ENCODE results near the gene POLDIP2. TPM values are rescaled to one million over a fixed set of nuclear protein-coding genes. Genes with fewer than 3 reads are reported as not detected.

The POLDIP2 gene
- total and polyA plus RNA-seq, 2 of the 4 experiments (the other 2 are of a cell fraction) = 66.7 to 77.8 TPM

GRCh38 chr17:28363776-28364650, 6.7 kb upstream of the POLDIP2 start:
- TF ChIP-seq, protein P1, sequence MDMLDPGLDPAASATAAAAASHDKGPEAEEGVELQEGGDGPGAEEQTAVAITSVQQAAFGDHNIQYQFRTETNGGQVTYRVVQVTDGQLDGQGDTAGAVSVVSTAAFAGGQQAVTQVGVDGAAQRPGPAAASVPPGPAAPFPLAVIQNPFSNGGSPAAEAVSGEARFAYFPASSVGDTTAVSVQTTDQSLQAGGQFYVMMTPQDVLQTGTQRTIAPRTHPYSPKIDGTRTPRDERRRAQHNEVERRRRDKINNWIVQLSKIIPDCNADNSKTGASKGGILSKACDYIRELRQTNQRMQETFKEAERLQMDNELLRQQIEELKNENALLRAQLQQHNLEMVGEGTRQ (IDR thresholded peaks at IDR 0.05; ENCODE audit: low read depth, low read length) = no peak
- TF ChIP-seq CEBPB (IDR thresholded peaks at IDR 0.05; ENCODE audit: low read depth, low read length) (no peak), FOS (IDR thresholded peaks at IDR 0.05; ENCODE audit: low read depth, low read length) (no peak), RAD21 (IDR thresholded peaks at IDR 0.05; ENCODE audit: low read length) (no peak), RFX5 (IDR thresholded peaks at IDR 0.05; ENCODE audit: low read depth, low read length) (no peak), MAFK (IDR thresholded peaks at IDR 0.05; ENCODE audit: low read depth, low read length) (no peak), RCOR1 (IDR thresholded peaks at IDR 0.05; ENCODE audit: insufficient replicate concordance, low read length) (no peak)
- TF ChIP-seq, protein P2, sequence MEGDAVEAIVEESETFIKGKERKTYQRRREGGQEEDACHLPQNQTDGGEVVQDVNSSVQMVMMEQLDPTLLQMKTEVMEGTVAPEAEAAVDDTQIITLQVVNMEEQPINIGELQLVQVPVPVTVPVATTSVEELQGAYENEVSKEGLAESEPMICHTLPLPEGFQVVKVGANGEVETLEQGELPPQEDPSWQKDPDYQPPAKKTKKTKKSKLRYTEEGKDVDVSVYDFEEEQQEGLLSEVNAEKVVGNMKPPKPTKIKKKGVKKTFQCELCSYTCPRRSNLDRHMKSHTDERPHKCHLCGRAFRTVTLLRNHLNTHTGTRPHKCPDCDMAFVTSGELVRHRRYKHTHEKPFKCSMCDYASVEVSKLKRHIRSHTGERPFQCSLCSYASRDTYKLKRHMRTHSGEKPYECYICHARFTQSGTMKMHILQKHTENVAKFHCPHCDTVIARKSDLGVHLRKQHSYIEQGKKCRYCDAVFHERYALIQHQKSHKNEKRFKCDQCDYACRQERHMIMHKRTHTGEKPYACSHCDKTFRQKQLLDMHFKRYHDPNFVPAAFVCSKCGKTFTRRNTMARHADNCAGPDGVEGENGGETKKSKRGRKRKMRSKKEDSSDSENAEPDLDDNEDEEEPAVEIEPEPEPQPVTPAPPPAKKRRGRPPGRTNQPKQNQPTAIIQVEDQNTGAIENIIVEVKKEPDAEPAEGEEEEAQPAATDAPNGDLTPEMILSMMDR (conservative IDR thresholded peaks at IDR 0.05; ENCODE audit: low read depth, low read length) = no peak
- no peak overlapping the region for H4K91ac ChIP-seq (ENCODE audit: insufficient read depth, low read depth, low read length)
- no peak overlapping the region for H3K14ac ChIP-seq (replicated peaks; ENCODE audit: low read depth, low read length)
- no peaks in the 10 kb centered on the region for H3K9me3 ChIP-seq (ENCODE audit: control insufficient read depth, insufficient read depth, low read length)
- dilution Hi-C loops (cut with HindIII; ENCODE audit: low sequenced_read_pairs, unreplicated experiment) = no loop called here
- no peak overlapping the region for H2BK15ac ChIP-seq (ENCODE audit: low read depth, low read length)
- no peak overlapping the region for H2AK5ac ChIP-seq (ENCODE audit: low read depth, low read length)
- no peak overlapping the region for H3K56ac ChIP-seq (ENCODE audit: extremely low read depth, insufficient read depth, low read length)
- ATAC-seq (ENCODE audit: low read depth) (no peak), DNase-seq (no peak)
- POLR2A ChIA-PET (ENCODE audit: unreplicated experiment) = no interaction called here
- H2BK20ac ChIP-seq (ENCODE audit: low read depth, low read length) = no peak overlapping the region
- H3K79me1 ChIP-seq (ENCODE audit: low read depth in 1 of 2, low read length in 2 of 2) = peaks cover 0 to 3% of the 10 kb centered on the region in 2 experiments; a peak in 3 of 4 replicates
- H2AFZ ChIP-seq (replicated peaks; ENCODE audit: low read length, poor library complexity) = no peak overlapping the region
- no peaks in the 10 kb centered on the region; the same call in 1 of the 2 replicates for H3K9me1 ChIP-seq (ENCODE audit: insufficient read depth, low read length)
- H2BK5ac ChIP-seq (ENCODE audit: low read depth, low read length, poor library complexity, severe bottlenecking) = no peak overlapping the region
- H2AK9ac ChIP-seq (replicated peaks; ENCODE audit: low read depth, low read length, poor library complexity) = no peak overlapping the region
- 83% methylated on average over 1 of the region's 8 CpGs; no CpG with 5 or more reads in 1 of the 2 experiments for WGBS, 2 experiments (ENCODE audit: extremely low coverage in 2 of 2, insufficient read length in 1 of 2)
- no peak overlapping the region for H3K27ac ChIP-seq (ENCODE audit: insufficient read depth, low read length)
- BruUV-seq (replicated peaks) = no TSS peak
- intact Hi-C loops (cut with micrococcal nuclease) = no loop called here
- H3K36me3 ChIP-seq (ENCODE audit: control insufficient read depth, insufficient read depth, low read length) = peaks cover 26% of the 10 kb centered on the region
- H4K20me1 ChIP-seq (ENCODE audit: insufficient read depth, low read length) = no peaks in the 10 kb centered on the region; the same call in 1 of the 2 replicates
- CTCF ChIA-PET = no interaction called here
- H3K27me3 ChIP-seq (ENCODE audit: control insufficient read depth, insufficient read depth, low read length) = no peaks in the 10 kb centered on the region
- no peak overlapping the region for H4K5ac ChIP-seq (ENCODE audit: low read depth, low read length)
- H3K4ac ChIP-seq (ENCODE audit: low read depth, low read length) = no peak overlapping the region
- no peak overlapping the region for H4K8ac ChIP-seq (ENCODE audit: low read depth in 2 of 2, low read length in 2 of 2)
- no peak overlapping the region for H3K9ac ChIP-seq (ENCODE audit: low read depth, low read length)
- no peak overlapping the region for H3K4me3 ChIP-seq (ENCODE audit: insufficient read depth, low read depth, low read length)
- H3K4me2 ChIP-seq (ENCODE audit: low read depth, low read length) = no peak overlapping the region
- H3K18ac ChIP-seq (ENCODE audit: low read depth, low read length) = no peak overlapping the region
- H2BK120ac ChIP-seq (ENCODE audit: low read depth, low read length) = no peak overlapping the region
- H3K4me1 ChIP-seq (ENCODE audit: control insufficient read depth, insufficient read depth, low read length) = no peaks in the 10 kb centered on the region
- in situ Hi-C loops (cut with MboI; ENCODE audit: low sequenced_read_pairs) = no loop called here
- no peak overlapping the region for H3K23ac ChIP-seq (ENCODE audit: low read depth, low read length)

Data from IMR-90 (cell line).